Glutamatergic neuron (in vitro differentiated cells): ENCODE data around the gene HYAL3. TPM values are rescaled to one million over a fixed set of nuclear protein-coding genes. Genes with fewer than 3 reads are reported as not detected.

Source experiments
- DNase-seq: peaks from one replicate; pipeline ENCODE4 v3.0.0; 2022
- H3K27ac Mint-ChIP-seq: one replicate; pipeline ENCODE4 v1.8.0; 2020; ENCODE audit warnings: mild to moderate bottlenecking, mixed read lengths, inconsistent platforms; ENCODE audit not compliant: unreplicated experiment
- H3K27me3 Mint-ChIP-seq: one replicate; pipeline ENCODE4 v1.8.0; 2020; ENCODE audit warnings: mild to moderate bottlenecking, moderate library complexity, mixed read lengths, inconsistent platforms; ENCODE audit not compliant: unreplicated experiment
- H3K36me3 Mint-ChIP-seq: one replicate; pipeline ENCODE4 v1.8.0; 2020; ENCODE audit warnings: mild to moderate bottlenecking, mixed read lengths, inconsistent platforms; ENCODE audit not compliant: unreplicated experiment
- H3K4me1 Mint-ChIP-seq: one replicate; pipeline ENCODE4 v1.8.0; 2020; ENCODE audit warnings: mild to moderate bottlenecking, low read depth, mixed read lengths, inconsistent platforms; ENCODE audit not compliant: unreplicated experiment
- H3K4me3 Mint-ChIP-seq: one replicate; pipeline ENCODE4 v1.8.0; 2020; ENCODE audit warnings: mild to moderate bottlenecking, mixed read lengths, inconsistent platforms; ENCODE audit not compliant: unreplicated experiment
- H3K9me3 Mint-ChIP-seq: one replicate; pipeline ENCODE4 v1.8.0; 2020; ENCODE audit warnings: mild to moderate bottlenecking, moderate library complexity, mixed read lengths, inconsistent platforms; ENCODE audit not compliant: unreplicated experiment
- CTCF ChIP-seq: fragments of 200-600 bp; sonication (generic); IDR thresholded peaks from one replicate; pipeline ENCODE4 v1.5.0; 2021; ENCODE audit not compliant: partially characterized antibody, unreplicated experiment
- total RNA-seq: library from RNA; stranded (reverse); fragmentation: NEBNext Ultra II Directional; extraction: Animal tissue kit (Norgen Biotek cat#: 25700); gene quantifications from one replicate; pipeline ENCODE4 v1.2.1, GENCODE V29; 2021; ENCODE audit not compliant: unreplicated experiment

The HYAL3 gene
- total RNA-seq, 1 donor from 2014 or later, result 6.9 TPM

GRCh38 chr3:50318615-50319014, 19.4 kb upstream of the HYAL3 start:
- Mint-ChIP-seq H3K27ac (no peak overlapping the region), H3K4me3 (peak overlapping the region; percentile 52), H3K4me1 (peaks cover 12% of the 10 kb centered on the region), H3K9me3 (peaks cover 4% of the 10 kb centered on the region), H3K36me3 (peaks cover 4% of the 10 kb centered on the region), H3K27me3 (peaks cover 14% of the 10 kb centered on the region)
- DNase-seq, result no peak
- no peak for TF ChIP-seq CTCF

GRCh38 chr3:50318163-50318562, 19.0 kb upstream of the HYAL3 start:
- H3K4me3 Mint-ChIP-seq, result no peak overlapping the region
- DNase-seq, result no peak
- no peak overlapping the region for H3K27ac Mint-ChIP-seq
- peaks cover 5% of the 10 kb centered on the region for H3K9me3 Mint-ChIP-seq
- peaks cover 15% of the 10 kb centered on the region for H3K27me3 Mint-ChIP-seq
- H3K36me3 Mint-ChIP-seq, result peaks cover 6% of the 10 kb centered on the region
- TF ChIP-seq CTCF, result no peak
- peaks cover 12% of the 10 kb centered on the region for H3K4me1 Mint-ChIP-seq

GRCh38 chr3:50317300-50317699, 18.1 kb upstream of the HYAL3 start:
- Mint-ChIP-seq H3K4me1 (peaks cover 12% of the 10 kb centered on the region), H3K27ac (no peak overlapping the region), H3K27me3 (peaks cover 16% of the 10 kb centered on the region), H3K36me3 (peaks cover 6% of the 10 kb centered on the region), H3K4me3 (peak overlapping the region; percentile 9), H3K9me3 (peaks cover 3% of the 10 kb centered on the region)
- TF ChIP-seq CTCF, result no peak
- DNase-seq, result no peak

- H3K36me3 Mint-ChIP-seq, result peaks cover 6% of the 10 kb centered on the region
These were observed 17.5 kb upstream of the HYAL3 start for GRCh38 chr3:50316657-50317242.

More at GRCh38 chr3:50316657-50317242, 17.5 kb upstream of the HYAL3 start:
- H3K27ac Mint-ChIP-seq, result no peak overlapping the region
- no peak for DNase-seq
- TF ChIP-seq CTCF, result no peak
- H3K4me1 Mint-ChIP-seq, result peaks cover 12% of the 10 kb centered on the region
- no peak overlapping the region for H3K4me3 Mint-ChIP-seq
- peaks cover 16% of the 10 kb centered on the region for H3K27me3 Mint-ChIP-seq
- H3K9me3 Mint-ChIP-seq, result peaks cover 3% of the 10 kb centered on the region
